ENCODE data around the gene FKBP1A. TPM values are rescaled to one million over a fixed set of nuclear protein-coding genes. Genes with fewer than 3 reads are reported as not detected.

The FKBP1A gene
- total RNA-seq, 4 donors from 2014 or later, result 76.2 to 132 (median 102) TPM

GRCh38 chr20:1417790-1418189 is 24.9 kb upstream of the FKBP1A start:
- Histone ChIP-seq H3K4me3 (no peak overlapping the region), H3K4me1 (peaks cover 0 to 7% (median 0%) of the 10 kb centered on the region in 3 donors), H3K27me3 (peaks cover 0 to 17% (median 0%) of the 10 kb centered on the region in 4 donors), H3K27ac (no peak overlapping the region), H3K9me3 (peaks cover 0 to 10% (median 4%) of the 10 kb centered on the region in 3 donors), H3K36me3 (no peaks in the 10 kb centered on the region)
- DNase-seq, result no peak
- intact Hi-C loops (cut with DNase I), result no loop called here
- TF ChIP-seq, protein P1, sequence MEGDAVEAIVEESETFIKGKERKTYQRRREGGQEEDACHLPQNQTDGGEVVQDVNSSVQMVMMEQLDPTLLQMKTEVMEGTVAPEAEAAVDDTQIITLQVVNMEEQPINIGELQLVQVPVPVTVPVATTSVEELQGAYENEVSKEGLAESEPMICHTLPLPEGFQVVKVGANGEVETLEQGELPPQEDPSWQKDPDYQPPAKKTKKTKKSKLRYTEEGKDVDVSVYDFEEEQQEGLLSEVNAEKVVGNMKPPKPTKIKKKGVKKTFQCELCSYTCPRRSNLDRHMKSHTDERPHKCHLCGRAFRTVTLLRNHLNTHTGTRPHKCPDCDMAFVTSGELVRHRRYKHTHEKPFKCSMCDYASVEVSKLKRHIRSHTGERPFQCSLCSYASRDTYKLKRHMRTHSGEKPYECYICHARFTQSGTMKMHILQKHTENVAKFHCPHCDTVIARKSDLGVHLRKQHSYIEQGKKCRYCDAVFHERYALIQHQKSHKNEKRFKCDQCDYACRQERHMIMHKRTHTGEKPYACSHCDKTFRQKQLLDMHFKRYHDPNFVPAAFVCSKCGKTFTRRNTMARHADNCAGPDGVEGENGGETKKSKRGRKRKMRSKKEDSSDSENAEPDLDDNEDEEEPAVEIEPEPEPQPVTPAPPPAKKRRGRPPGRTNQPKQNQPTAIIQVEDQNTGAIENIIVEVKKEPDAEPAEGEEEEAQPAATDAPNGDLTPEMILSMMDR (IDR thresholded peaks at IDR 0.05), result no peak
- TF ChIP-seq POLR2A (IDR thresholded peaks at IDR 0.05), result no peak

DNA sequence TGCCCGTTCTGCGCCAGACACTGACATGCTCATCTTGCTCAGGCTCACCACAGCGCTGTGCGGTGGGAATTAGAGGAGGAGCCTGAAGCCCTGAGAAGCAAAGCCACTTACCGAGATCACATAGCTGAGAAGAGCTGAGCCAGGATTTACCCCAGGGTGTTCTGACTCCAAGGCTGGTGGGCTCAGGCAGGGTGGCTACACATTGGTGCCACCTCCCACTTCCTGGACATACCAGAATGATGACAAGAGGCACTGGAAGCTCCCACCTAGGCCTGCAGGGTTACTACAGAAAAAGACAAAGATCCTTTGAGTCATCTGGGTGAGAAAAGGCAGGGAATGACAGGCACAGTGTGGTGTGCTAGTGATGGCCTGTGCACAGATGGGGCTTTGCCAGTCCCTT is 24.4 kb upstream of the FKBP1A start:
- intact Hi-C loops (cut with DNase I), result no loop called here
- Histone ChIP-seq H3K4me1 (peaks cover 0 to 7% (median 0%) of the 10 kb centered on the region in 3 donors), H3K4me3 (no peak overlapping the region), H3K27me3 (peaks cover 0 to 17% (median 0%) of the 10 kb centered on the region in 4 donors), H3K9me3 (peaks cover 0 to 10% (median 4%) of the 10 kb centered on the region in 3 donors), H3K27ac (no peak overlapping the region), H3K36me3 (no peaks in the 10 kb centered on the region)
- TF ChIP-seq, protein P1 (IDR thresholded peaks at IDR 0.05), result no peak
- TF ChIP-seq POLR2A (IDR thresholded peaks at IDR 0.05), result no peak
- DNase-seq, result no peak
- WGBS, 2 donors, result 57 to 71% methylated on average over 3 to 5 of the region's 5 CpGs

GRCh38 chr20:1415667-1416468 is 23.0 kb upstream of the FKBP1A start:
- no peak for TF ChIP-seq POLR2A (IDR thresholded peaks at IDR 0.05)
- TF ChIP-seq, protein P1 (IDR thresholded peaks at IDR 0.05), result no peak
- 41 to 55% methylated on average over 8 of the region's 8 CpGs for WGBS, 2 donors
- intact Hi-C loops (cut with DNase I), result no loop called here
- H3K4me3 ChIP-seq, result no peak overlapping the region
- peaks cover 0 to 7% (median 0%) of the 10 kb centered on the region in 3 donors for H3K4me1 ChIP-seq
- H3K36me3 ChIP-seq, result no peaks in the 10 kb centered on the region
- peaks cover 0 to 7% (median 1%) of the 10 kb centered on the region in 3 donors for H3K9me3 ChIP-seq
- peaks cover 0 to 13% (median 0%) of the 10 kb centered on the region in 4 donors for H3K27me3 ChIP-seq
- no peak overlapping the region for H3K27ac ChIP-seq
- DNase-seq, result no peak

DNA sequence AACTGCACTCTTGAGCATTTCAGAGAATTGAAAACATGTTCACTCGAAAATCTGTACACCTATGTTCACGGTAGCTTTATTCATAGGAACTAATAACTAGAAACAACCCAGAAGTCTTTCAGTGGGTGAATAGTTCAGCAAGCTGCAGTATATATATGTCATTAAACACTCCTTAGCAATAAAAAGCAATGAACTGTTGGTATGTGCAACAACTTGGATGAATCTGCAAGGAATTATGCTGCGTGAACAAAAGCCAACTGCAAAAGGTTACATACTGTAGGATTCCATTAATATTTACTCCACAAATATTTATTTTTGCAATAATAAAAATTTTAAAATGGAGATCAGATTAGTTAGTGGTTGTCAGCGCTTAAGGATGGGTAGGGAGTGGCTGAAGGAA is 22.1 kb upstream of the FKBP1A start:
- H3K36me3 ChIP-seq, result no peaks in the 10 kb centered on the region
- TF ChIP-seq POLR2A (IDR thresholded peaks at IDR 0.05), result no peak
- TF ChIP-seq, protein P1 (IDR thresholded peaks at IDR 0.05), result no peak
- no peaks in the 10 kb centered on the region for H3K9me3 ChIP-seq
- H3K4me3 ChIP-seq, result no peak overlapping the region
- no peak overlapping the region for H3K27ac ChIP-seq
- intact Hi-C loops (cut with DNase I), result no loop called here
- WGBS, 2 donors, result 63 to 70% methylated on average over 4 of the region's 4 CpGs
- peaks cover 0 to 13% (median 0%) of the 10 kb centered on the region in 4 donors for H3K27me3 ChIP-seq
- no peak for DNase-seq
- peaks cover 0 to 7% (median 0%) of the 10 kb centered on the region in 3 donors for H3K4me1 ChIP-seq

- intact Hi-C loops (cut with DNase I), result no loop called here
- Histone ChIP-seq H3K4me3 (no peak overlapping the region), H3K9me3 (no peaks in the 10 kb centered on the region), H3K27me3 (peaks cover 0 to 37% (median 0%) of the 10 kb centered on the region in 4 donors), H3K27ac (no peak overlapping the region), H3K36me3 (no peaks in the 10 kb centered on the region), H3K4me1 (no peaks in the 10 kb centered on the region)
- 60 to 62% methylated on average over 2 of the region's 2 CpGs for WGBS, 2 donors
- TF ChIP-seq POLR2A (IDR thresholded peaks at IDR 0.05), result no peak
- TF ChIP-seq, protein P1 (IDR thresholded peaks at IDR 0.05), result no peak
- DNase-seq, result no peak
Measured at GRCh38 chr20:1405801-1406200, 12.9 kb upstream of the FKBP1A start.
